ENCODE measurements around the gene MYT1.
A peak's percentile ranks its signal among the peaks of the same experiment; 100 is the strongest.
"Not testable (repeated sequence)": the region's sequence is repeated elsewhere in the genome, so short reads cannot be mapped to it uniquely, and the experiment has no call there.

MYT1 gene

DNA sequence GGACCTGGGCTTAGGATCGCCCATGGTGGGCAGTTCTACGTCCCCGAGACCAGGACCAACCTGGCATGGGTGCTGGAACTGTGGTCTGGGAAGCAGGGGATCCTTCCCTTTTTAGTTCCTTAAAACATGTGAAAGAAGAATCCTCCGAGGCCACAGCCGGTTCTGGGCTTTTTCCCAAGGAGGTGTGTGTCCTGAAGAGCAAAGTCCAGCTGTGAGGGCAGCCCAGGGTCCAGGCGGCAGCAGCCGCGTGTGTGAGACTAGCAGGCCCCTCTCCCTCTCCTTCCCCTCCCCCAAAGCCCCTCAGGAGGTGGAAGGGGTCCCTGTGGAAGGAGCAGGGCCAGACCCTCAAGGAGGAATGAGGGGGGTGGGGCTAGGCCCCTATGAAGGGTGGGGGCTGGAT, 56.2 kb downstream of the MYT1 start:
- no peak for DNase-seq

DNA sequence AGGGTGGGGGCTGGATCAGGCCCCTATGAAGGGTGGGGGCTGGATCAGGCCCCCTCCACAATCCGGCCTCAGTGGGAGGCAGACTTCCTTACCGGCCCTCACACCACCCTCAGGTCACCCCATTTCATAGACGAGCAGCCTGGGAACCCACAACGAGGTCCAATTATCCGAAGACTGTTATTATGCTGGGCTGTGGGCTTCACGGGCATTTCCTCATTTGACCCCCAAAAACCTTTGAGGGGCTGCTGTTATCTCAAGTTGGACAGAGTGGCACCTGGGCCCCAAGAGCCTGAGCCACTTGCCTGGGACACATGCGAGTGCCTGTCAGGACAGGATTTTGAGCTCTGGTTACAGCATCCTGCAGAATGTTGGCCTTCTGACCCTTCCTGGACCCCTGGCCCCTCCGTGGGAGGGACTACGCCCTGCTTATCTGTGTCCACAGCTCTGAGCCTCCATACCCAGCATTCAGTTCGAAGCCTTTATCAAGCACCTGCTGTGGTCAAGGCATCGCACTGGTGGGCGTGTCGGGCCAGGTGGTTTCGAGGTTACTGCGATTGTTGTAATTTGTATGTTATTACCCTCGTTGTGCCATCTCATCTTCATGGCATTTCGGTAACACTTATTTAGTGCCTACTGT, 56.8 kb downstream of the MYT1 start:
- no peak for DNase-seq

- DNase-seq: no peak
These were observed 58.1 kb downstream of the MYT1 start for GRCh38 chr20:64222291-64222735.

GRCh38 chr20:64222851-64223525, 58.7 kb downstream of the MYT1 start:
- DNase-seq: no peak

DNA sequence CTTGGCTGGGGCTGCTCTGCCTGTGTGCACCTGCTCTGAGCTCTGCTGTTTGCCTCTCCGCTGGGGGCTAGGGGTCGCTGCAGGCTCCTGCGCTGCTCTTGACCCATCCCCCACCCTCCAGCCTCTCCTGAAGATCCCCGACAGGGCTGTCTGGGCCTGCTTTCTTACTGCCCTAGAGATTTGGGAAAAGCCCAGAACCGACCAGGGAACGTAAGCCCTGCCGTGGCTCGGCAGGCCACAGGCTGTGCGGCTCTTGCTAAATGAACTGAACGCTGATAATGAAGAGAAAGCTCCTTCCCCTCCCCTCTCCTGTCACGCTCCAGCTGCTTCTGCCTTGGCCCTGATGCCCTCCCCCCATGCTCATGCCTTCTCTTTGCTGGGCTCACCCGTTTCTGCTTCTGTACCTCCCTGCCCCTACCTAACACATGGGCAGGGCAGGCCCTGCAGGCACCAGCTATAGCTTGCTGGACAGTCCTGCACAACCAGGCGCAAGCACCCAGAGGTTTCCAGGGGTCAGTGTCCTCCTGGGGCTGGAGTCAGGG, 59.3 kb downstream of the MYT1 start:
- no peak for DNase-seq

DNA sequence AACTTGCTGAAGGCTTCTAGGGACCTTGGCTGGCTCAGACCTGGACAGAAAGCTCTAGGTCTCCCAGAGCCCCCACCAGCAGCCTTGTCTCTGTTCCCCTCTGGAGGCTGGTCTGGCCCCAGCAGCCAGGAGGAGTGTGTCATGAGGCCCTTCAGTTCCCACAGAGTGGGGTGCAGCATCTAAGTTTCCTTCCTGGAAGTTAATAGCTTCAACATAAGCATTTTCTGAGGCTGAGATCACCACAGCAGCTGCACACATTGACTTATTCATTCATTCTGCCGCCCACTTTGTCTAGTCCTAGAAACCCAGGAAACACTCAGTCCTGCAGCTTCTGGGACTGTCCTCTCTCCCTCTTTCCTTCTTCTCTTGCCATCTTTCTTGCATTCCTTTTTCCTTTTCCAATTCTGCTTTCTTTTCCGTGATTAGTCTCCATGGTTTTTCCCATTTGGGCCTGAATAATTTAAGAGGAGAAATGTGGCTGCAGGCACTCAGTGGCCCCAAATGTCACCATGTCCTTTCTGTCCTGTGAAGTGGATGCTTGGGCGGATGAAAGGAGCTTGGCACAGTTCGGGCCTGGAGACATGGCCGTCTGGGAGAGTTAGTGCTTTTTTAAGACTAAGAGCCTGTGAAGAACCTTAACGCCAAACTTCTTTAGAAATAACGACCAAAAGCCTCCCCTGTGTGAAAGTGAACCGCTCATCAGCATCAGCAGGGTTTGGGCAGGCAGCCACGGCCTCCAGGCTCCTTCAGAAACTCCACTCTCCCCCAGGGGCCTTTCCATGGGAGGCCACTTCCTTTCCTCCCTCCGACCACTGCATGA, 60.3 kb downstream of the MYT1 start:
- DNase-seq: no peak

DNA sequence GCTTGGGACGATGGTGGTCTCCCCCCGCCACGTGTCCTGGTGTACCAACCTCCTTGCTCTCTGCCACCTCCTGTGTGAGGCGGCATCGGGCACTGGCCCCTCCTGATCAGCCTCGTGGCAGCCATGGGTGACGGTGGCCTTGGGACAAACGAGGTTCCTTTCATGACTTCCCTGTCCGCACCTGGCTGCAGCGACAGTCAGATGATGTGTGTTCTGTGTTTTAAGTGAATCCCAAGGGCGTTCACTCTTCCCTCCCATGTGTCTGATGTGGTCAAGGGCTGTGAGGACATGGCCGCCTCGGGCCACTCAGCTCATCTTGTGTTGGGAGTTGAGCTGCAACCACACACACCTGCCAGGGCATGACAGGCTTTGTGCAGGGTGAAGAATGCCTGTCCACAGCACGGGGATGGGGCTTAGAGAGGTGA, 60.9 kb downstream of the MYT1 start:
- DNase-seq: no peak

GRCh38 chr20:64225828-64226598, 61.8 kb downstream of the MYT1 start:
- DNase-seq: no peak

- DNase-seq: no peak
These were observed 62.7 kb downstream of the MYT1 start for GRCh38 chr20:64226686-64227580.

- no peak for DNase-seq
These were observed 63.9 kb downstream of the MYT1 start for GRCh38 chr20:64228086-64228653.

DNA sequence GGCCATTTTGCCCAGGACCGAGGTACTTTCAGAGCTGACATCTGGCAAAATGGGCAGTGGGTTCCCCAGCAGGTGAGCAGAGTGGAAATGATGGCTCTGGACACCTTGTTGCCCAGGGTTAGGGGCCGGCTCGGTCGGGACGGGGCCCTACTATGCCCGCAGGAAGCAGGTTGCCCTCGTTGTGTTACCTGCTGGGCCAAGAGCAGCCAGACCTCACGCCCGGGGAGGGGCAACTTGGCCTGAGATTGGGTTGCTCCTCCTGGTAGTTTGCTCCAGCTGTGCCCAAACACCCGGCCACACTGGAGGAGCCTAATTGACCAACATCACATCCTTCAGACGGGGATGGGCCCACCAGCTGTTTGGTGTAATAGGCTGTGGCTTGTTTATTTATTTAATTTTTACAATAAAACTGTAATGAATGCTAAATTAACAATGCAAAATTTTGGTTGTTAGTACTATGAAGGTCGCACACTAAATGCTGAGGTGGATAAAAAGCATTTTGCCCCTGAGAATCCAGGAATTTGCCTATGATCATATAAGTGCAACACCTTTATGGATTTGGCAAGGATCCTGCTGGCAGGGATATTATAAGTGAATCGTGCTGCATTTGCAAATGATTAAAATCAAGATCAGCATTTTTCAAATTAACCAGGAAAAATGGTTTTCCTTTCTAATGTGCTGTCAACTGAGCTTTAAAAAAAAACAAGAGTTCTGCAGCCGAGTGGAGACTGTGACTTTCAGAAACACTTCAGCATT, 64.7 kb downstream of the MYT1 start:
- peak; percentile 4 for DNase-seq

DNA sequence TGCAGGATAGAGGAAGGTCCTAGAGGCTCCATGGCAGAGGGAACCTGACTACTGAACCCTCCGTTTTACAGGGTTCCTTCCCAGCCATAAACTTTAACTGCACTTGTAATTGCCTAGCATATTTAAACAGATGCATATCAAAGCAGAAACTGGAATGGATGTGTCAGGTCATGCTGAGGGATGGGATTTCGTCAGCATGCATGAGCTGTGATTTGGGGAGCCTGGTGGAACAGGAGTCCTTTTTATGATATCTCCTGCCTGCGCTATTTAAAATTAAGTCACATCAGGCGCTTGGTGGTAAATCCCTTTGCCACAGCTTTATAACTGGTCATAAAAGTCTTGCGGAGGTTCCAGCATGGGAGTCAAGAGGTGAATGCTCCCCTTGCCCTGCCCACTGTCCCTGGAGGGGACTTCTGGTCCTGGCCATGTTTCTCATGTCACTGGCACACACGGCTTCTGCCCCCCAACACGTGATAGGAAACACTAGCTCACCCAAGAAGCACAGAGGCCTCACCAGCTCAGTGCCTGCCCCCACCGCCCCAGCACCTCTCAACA, 65.3 kb downstream of the MYT1 start:
- DNase-seq: no peak

GRCh38 chr20:64230461-64231145, 66.4 kb downstream of the MYT1 start:
- DNase-seq: no peak

GRCh38 chr20:64231621-64232550, 67.6 kb downstream of the MYT1 start:
- no peak for DNase-seq

GRCh38 chr20:64232794-64233193, 68.5 kb downstream of the MYT1 start:
- DNase-seq: peak; percentile 59

GRCh38 chr20:64233725-64234124, 69.5 kb downstream of the MYT1 start:
- no peak for DNase-seq

- DNase-seq: no peak
These were observed 70.1 kb downstream of the MYT1 start for GRCh38 chr20:64234291-64234791.

- DNase-seq: not testable (repeated sequence)
These were observed 70.8 kb downstream of the MYT1 start for GRCh38 chr20:64234921-64235565.
